ENCODE results near the gene STX8. TPM values are rescaled to one million over a fixed set of nuclear protein-coding genes. Genes with fewer than 3 reads are reported as not detected.

Gene STX8
- total RNA-seq, 1 experiment from 2014 or later: 50.3 TPM

- H3K36me3 ChIP-seq (ENCODE audit: control insufficient read depth, insufficient read depth, low read length): no peaks in the 10 kb centered on the region
- intact Hi-C loops (cut with micrococcal nuclease; ENCODE audit: unreplicated experiment): loop anchor here (10.0 kb wide), 1 partner anchor 122 kb away; no protein-coding TSS in a partner anchor
- ATAC-seq (no peak), DNase-seq (ENCODE audit: low read depth, low spot score) (no peak)
- TF ChIP-seq REST (IDR thresholded peaks at IDR 0.05; ENCODE audit: insufficient read depth in 1 of 2, low read depth in 2 of 2, low read length in 1 of 2) (no peak), SIN3A (IDR thresholded peaks at IDR 0.05; ENCODE audit: borderline replicate concordance, insufficient read depth, low read depth, low read length) (no peak), TCF7L2 (IDR thresholded peaks at IDR 0.05; ENCODE audit: low read depth, low read length) (no peak), POLR2AphosphoS5 (IDR thresholded peaks at IDR 0.05; ENCODE audit: low read depth, low read length) (no peak), CTCF (IDR thresholded peaks at IDR 0.05) (no peak)
- no peaks in the 10 kb centered on the region for H3K27me3 ChIP-seq (ENCODE audit: control insufficient read depth, insufficient read depth, low read length)
- H3K27ac ChIP-seq (ENCODE audit: low read length): no peak overlapping the region
- ChIA-PET POLR2A (no interaction called here), CTCF (no interaction called here)
- H3K9me3 ChIP-seq (ENCODE audit: control insufficient read depth, insufficient read depth, low read depth, low read length): no peaks in the 10 kb centered on the region
- H3K4me1 ChIP-seq (ENCODE audit: control insufficient read depth, insufficient read depth, low read length): no peaks in the 10 kb centered on the region
- no peak overlapping the region for H3K4me3 ChIP-seq (ENCODE audit: low read depth in 2 of 2, low read length in 2 of 2)
- in situ Hi-C loops (cut with HindIII; ENCODE audit: low pct_unique_long_range_greater_than_20kb, low sequenced_read_pairs): no loop called here
- BruUV-seq (replicated peaks): no TSS peak
Measured at GRCh38 chr17:9403257-9403656, 172.4 kb downstream of the STX8 start.

- Histone ChIP-seq H3K4me3 (ENCODE audit: low read depth in 2 of 2, low read length in 2 of 2) (no peak overlapping the region), H3K36me3 (ENCODE audit: control insufficient read depth, insufficient read depth, low read length) (no peaks in the 10 kb centered on the region), H3K27ac (ENCODE audit: low read length) (no peak overlapping the region), H3K9me3 (ENCODE audit: control insufficient read depth, insufficient read depth, low read depth, low read length) (no peaks in the 10 kb centered on the region), H3K4me1 (ENCODE audit: control insufficient read depth, insufficient read depth, low read length) (no peaks in the 10 kb centered on the region), H3K27me3 (ENCODE audit: control insufficient read depth, insufficient read depth, low read length) (no peaks in the 10 kb centered on the region)
- intact Hi-C loops (cut with micrococcal nuclease; ENCODE audit: unreplicated experiment): loop anchor here (10.0 kb wide), 1 partner anchor 122 kb away; no protein-coding TSS in a partner anchor
- CTCF ChIA-PET: no interaction called here
- no TSS peak for BruUV-seq (replicated peaks)
- POLR2A ChIA-PET: no interaction called here
- peak; percentile 75 for TF ChIP-seq CTCF (IDR thresholded peaks at IDR 0.05)
- TF ChIP-seq TCF7L2 (IDR thresholded peaks at IDR 0.05; ENCODE audit: low read depth, low read length): no peak
- in situ Hi-C loops (cut with HindIII; ENCODE audit: low pct_unique_long_range_greater_than_20kb, low sequenced_read_pairs): no loop called here
- DNase-seq (ENCODE audit: low read depth, low spot score) (no peak), ATAC-seq (no peak)
Measured at GRCh38 chr17:9402590-9403199, 172.9 kb downstream of the STX8 start.
